Ascending aorta (tissue), 2 donors: ENCODE data around the gene HDGFL3. TPM values are rescaled to one million over a fixed set of nuclear protein-coding genes. Genes with fewer than 3 reads are reported as not detected.
A peak's percentile ranks its signal among the peaks of the same experiment; 100 is the strongest.

Experiments used
- DNase-seq, 2 donors: peaks; one replicate each; pipeline ENCODE4 v3.0.0-alpha.2; 2019; ENCODE audit warnings: low spot score in 2 of 2
- H3K27ac ChIP-seq, 2 donors: fragments of 200-600 bp; sonication (generic); one replicate each; pipeline ENCODE4 v1.5.1; 2016 to 2017; ENCODE audit warnings: mild to moderate bottlenecking in 1 of 2
- H3K27me3 ChIP-seq: fragments of 200-600 bp; sonication (generic); one replicate; pipeline ENCODE4 v1.5.1; 2017
- H3K36me3 ChIP-seq, 2 donors: fragments of 200-600 bp; sonication (generic); one replicate each; pipeline ENCODE4 v1.5.1; 2016
- H3K4me1 ChIP-seq, 2 donors: fragments of 200-600 bp; sonication (generic); one replicate each; pipeline ENCODE4 v1.5.1; 2016 to 2017; ENCODE audit warnings: mild to moderate bottlenecking in 1 of 2
- H3K4me3 ChIP-seq, 2 donors: fragments of 200-600 bp; sonication (generic); one replicate each; pipeline ENCODE4 v1.5.1; 2016 to 2017; ENCODE audit warnings: mild to moderate bottlenecking in 1 of 2
- H3K9me3 ChIP-seq, 2 donors: fragments of 200-600 bp; sonication (generic); one replicate each; pipeline ENCODE4 v1.5.1; 2016
- intact Hi-C: fragments of 100-400 bp; cut with DNase I; formaldehyde crosslinking; loops from one replicate; pipeline ENCODE4 v1.15.1; 2023
- total RNA-seq: library from RNA; depleted of rRNA; stranded (reverse); fragments of >200 nt; gene quantifications from one replicate; pipeline ENCODE4 v1.1.0, GENCODE V29; 2016
- TF ChIP-seq, protein P1 (sequence below), 3 experiments: fragments of 200-600 bp in 2 of 3; fragments of 450-650 bp in 1 of 3; sonication (generic) in 2 of 3; IDR thresholded peaks; one replicate each; pipeline ENCODE4 v1.5.1; 2016 to 2019; ENCODE audit warnings: antibody characterized with exemption in 3 of 3, mild to moderate bottlenecking in 1 of 3, moderate library complexity in 1 of 3

Gene HDGFL3
- total RNA-seq, 1 donor from 2014 or later: 20.8 TPM

DNA sequence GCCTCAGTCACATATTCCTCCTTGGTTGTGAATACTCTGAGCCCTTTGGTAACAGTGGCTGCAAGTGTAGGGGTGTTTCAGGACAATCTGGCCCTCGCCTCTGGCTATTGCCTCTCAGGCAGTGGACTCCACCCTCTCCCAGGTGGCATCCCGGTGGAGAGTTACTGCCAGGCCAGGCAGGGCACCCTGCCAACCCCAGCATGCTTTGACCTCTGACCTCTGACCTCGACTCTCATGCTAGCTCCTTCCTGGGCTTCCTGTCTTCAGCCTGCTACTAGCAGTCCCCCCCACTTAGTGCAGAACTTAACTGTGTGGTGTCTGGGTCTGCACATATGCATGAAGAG lies 94.7 kb downstream of the HDGFL3 start:
- TF ChIP-seq, protein P1, sequence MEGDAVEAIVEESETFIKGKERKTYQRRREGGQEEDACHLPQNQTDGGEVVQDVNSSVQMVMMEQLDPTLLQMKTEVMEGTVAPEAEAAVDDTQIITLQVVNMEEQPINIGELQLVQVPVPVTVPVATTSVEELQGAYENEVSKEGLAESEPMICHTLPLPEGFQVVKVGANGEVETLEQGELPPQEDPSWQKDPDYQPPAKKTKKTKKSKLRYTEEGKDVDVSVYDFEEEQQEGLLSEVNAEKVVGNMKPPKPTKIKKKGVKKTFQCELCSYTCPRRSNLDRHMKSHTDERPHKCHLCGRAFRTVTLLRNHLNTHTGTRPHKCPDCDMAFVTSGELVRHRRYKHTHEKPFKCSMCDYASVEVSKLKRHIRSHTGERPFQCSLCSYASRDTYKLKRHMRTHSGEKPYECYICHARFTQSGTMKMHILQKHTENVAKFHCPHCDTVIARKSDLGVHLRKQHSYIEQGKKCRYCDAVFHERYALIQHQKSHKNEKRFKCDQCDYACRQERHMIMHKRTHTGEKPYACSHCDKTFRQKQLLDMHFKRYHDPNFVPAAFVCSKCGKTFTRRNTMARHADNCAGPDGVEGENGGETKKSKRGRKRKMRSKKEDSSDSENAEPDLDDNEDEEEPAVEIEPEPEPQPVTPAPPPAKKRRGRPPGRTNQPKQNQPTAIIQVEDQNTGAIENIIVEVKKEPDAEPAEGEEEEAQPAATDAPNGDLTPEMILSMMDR (IDR thresholded peaks at IDR 0.05): no peak
- intact Hi-C loops: no loop called here
- Histone ChIP-seq H3K27ac (peak overlapping the region in 1 of 2 donors; percentile 1), H3K4me3 (no peak overlapping the region), H3K4me1 (peaks cover 0 to 3% of the 10 kb centered on the region in 2 donors), H3K9me3 (no peaks in the 10 kb centered on the region), H3K27me3 (no peaks in the 10 kb centered on the region), H3K36me3 (peaks cover 0 to 5% of the 10 kb centered on the region in 2 donors)
- no peak for DNase-seq

DNA sequence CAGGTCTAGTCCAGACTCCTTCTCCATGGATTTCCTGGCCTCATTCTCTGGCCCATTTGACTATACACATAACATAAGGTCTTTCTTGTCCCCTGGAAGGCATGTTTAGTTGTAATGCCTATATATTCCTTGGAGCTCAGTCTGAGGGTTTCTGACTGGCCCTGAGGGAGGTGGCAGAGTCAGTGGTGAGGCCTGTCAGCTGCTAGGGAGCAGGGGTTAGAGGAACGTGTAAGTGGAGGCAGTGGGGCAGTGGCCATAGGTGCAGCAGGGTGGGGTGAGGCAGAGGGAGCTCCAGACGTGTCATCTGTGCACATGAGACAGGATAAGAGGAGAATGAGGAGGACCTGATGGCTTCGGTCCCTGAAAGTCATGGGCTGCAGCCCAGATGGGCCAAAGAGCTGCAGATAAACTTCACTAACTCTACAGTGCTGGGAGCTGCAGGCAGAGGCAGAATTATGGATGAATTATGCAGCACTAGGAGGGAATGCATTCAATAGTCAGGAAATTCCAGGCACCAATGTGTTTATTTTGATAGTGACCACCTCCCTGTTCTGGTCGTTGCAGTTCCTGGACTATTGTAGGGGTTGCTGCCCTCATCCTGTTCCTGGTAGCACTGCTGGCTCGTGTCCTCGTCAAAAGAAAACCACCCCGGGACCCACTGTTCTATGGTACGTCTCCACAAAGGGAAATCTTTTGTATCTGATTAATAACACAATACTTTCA lies 95.2 kb downstream of the HDGFL3 start:
- intact Hi-C loops: no loop called here
- TF ChIP-seq, protein P1 (IDR thresholded peaks at IDR 0.05): no peak
- H3K27me3 ChIP-seq: no peaks in the 10 kb centered on the region
- peaks cover 0 to 5% of the 10 kb centered on the region in 2 donors for H3K36me3 ChIP-seq
- H3K4me3 ChIP-seq: no peak overlapping the region
- H3K27ac ChIP-seq: peak overlapping the region in 1 of 2 donors; percentile 1
- DNase-seq: no peak
- no peaks in the 10 kb centered on the region for H3K9me3 ChIP-seq
- H3K4me1 ChIP-seq: peaks cover 0 to 7% of the 10 kb centered on the region in 2 donors

DNA sequence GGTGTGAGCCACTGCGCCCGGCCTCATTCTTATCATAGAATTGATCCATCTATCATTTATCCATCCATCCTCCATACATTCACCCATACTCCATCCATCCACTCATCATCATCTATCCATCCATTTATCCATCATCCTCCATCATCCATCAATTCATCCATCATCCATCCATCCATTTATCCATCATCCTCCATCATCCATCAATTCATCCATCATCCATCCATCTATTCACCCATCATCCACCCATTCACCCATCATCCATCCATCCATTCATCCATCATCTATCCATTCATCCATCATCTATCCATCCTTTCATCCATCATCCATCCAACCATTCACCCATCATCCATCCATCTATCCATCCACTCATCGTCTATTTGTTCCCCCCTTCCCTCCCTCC lies 96.5 kb downstream of the HDGFL3 start:
- Histone ChIP-seq H3K36me3 (peaks cover 0 to 5% of the 10 kb centered on the region in 2 donors), H3K4me3 (no peak overlapping the region), H3K9me3 (no peaks in the 10 kb centered on the region), H3K4me1 (peaks cover 0 to 7% of the 10 kb centered on the region in 2 donors), H3K27me3 (no peaks in the 10 kb centered on the region), H3K27ac (no peak overlapping the region)
- TF ChIP-seq, protein P1 (IDR thresholded peaks at IDR 0.05): no peak
- no peak for DNase-seq
- intact Hi-C loops: no loop called here

DNA sequence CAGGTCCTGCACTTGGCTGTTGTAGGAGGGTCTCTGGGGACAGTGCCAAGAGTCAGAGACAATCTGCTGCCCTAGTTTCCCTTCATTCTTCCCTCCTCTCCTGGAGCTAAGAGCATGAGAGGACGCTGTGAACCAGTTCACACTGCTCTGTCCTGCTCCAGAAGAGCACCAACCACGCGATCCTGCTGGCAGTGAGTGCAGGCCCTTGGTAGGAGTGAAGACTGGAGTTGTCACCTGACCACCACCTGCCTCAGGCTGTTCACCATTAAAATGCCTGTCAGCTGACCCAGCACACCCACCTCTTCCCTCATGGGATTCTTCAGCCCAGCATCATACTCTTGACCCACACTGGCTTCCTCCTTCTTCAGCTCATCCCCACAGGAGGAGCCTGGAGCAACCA lies 97.2 kb downstream of the HDGFL3 start:
- H3K27me3 ChIP-seq: no peaks in the 10 kb centered on the region
- H3K36me3 ChIP-seq: peaks cover 0 to 5% of the 10 kb centered on the region in 2 donors
- no peak overlapping the region for H3K27ac ChIP-seq
- H3K9me3 ChIP-seq: no peaks in the 10 kb centered on the region
- TF ChIP-seq, protein P1 (IDR thresholded peaks at IDR 0.05): no peak
- peaks cover 0 to 7% of the 10 kb centered on the region in 2 donors for H3K4me1 ChIP-seq
- no peak for DNase-seq
- intact Hi-C loops: no loop called here
- no peak overlapping the region for H3K4me3 ChIP-seq

DNA sequence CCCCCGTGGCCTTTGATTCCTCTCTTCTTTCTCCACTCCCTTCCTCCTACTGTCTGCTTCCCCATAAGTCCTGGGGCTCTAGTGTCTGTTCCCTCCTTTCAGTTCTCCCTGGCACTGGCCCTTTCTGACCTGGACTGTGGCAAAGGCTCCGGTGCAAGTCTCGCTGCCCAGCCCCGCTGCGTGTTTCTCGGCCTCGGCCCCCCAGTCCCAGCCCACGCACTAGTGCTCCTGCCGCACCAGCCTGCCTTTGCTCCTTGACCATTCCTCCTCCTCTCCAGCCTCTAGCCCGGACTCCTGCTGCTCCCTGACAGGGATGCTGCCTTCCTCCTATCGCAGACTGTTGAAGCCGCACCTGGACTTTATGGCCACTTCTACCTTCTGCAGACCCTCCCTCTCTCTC lies 98.1 kb downstream of the HDGFL3 start:
- H3K36me3 ChIP-seq: peaks cover 0 to under 1% of the 10 kb centered on the region in 2 donors
- DNase-seq: no peak
- no peak overlapping the region for H3K27ac ChIP-seq
- TF ChIP-seq, protein P1 (IDR thresholded peaks at IDR 0.05): no peak
- H3K9me3 ChIP-seq: no peaks in the 10 kb centered on the region
- intact Hi-C loops: no loop called here
- H3K27me3 ChIP-seq: no peaks in the 10 kb centered on the region
- H3K4me3 ChIP-seq: no peak overlapping the region
- peaks cover 0 to 7% of the 10 kb centered on the region in 2 donors for H3K4me1 ChIP-seq
